GM12892 (cell line): ENCODE data around the gene COL4A1.

Source experiments
- POLR2A ChIP-seq: IDR thresholded peaks from 2 replicates; pipeline ENCODE4 v1.6.1; 2011; ENCODE audit warnings: low read depth, low read length, control low read depth
- POLR2AphosphoS5 ChIP-seq: IDR thresholded peaks from 2 replicates; pipeline ENCODE4 v1.6.1; 2011; ENCODE audit warnings: low read depth, low read length, control low read depth
- TAF1 ChIP-seq: IDR thresholded peaks from 2 replicates; pipeline ENCODE4 v1.6.1; 2011; ENCODE audit warnings: low read depth, mild to moderate bottlenecking, control low read depth, low read length, borderline replicate concordance

DNA sequence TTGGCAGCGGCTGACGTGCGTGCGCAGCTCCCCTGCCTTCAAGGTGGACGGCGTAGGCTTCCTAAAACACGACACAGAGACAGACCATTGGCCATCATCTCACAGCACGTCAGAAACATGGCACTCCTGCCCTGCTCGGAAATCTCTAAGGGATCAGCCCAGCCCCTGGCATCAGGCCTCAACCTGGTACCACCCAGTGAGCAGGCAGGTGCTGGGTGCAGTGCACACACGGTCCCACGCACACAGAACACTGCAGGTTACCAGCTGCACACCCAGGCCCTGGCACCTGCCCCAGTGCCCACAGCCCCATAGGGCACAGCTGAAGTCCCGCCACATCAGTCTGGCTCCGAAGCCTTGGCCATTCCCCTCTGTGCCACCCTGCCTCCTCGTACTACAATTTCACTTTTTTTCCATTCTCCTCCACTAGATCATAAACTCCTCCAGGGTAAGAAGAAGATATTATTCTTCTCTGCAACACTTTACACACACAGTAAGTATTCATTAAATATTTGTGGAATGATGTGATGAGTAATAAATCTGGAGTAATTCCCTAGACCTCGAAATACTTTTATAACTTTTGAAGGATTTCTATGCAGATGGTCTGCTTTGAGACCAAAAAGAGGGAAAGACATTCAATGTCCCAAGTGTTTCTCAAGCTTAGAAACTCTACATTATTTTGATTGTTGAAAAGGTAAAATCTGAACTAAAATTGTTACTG lies 156.4 kb downstream of the COL4A1 start:
- no peak for TF ChIP-seq POLR2A
- no peak for TF ChIP-seq POLR2AphosphoS5
- TF ChIP-seq TAF1 = no peak
